Parathyroid adenoma (tissue), 2 donors: ENCODE measurements around the gene CLCN7.
A peak's percentile ranks its signal among the peaks of the same experiment; 100 is the strongest.
"Not testable (repeated sequence)": the region's sequence is repeated elsewhere in the genome, so short reads cannot be mapped to it uniquely, and the experiment has no call there.

Experiments used
- H2AFZ ChIP-seq: fragments of 300-600 bp; sonication (generic); one replicate; pipeline ENCODE4 v1.7.0; 2017; ENCODE audit warnings: antibody characterized with exemption, mild to moderate bottlenecking
- H3K27ac ChIP-seq: fragments of 300-600 bp; sonication (generic); one replicate; pipeline ENCODE4 v1.7.0; 2017
- H3K27me3 ChIP-seq: fragments of 300-600 bp; sonication (generic); one replicate; pipeline ENCODE4 v1.7.0; 2017; ENCODE audit warnings: low read length; ENCODE audit not compliant: control insufficient read depth, insufficient read depth
- H3K36me3 ChIP-seq: fragments of 300-600 bp; sonication (generic); one replicate; pipeline ENCODE4 v1.7.0; 2017; ENCODE audit warnings: low read length; ENCODE audit not compliant: control insufficient read depth, insufficient read depth
- H3K4me1 ChIP-seq: fragments of 300-600 bp; sonication (generic); one replicate; pipeline ENCODE4 v1.7.0; 2017; ENCODE audit warnings: control low read depth
- H3K4me2 ChIP-seq: fragments of 300-600 bp; sonication (generic); one replicate; pipeline ENCODE4 v1.7.0; 2017; ENCODE audit warnings: low read length
- H3K4me3 ChIP-seq: fragments of 300-600 bp; sonication (generic); one replicate; pipeline ENCODE4 v1.7.0; 2017; ENCODE audit warnings: low read depth, low read length
- H3K79me2 ChIP-seq: fragments of 300-600 bp; sonication (generic); one replicate; pipeline ENCODE4 v1.7.0; 2017; ENCODE audit warnings: control low read depth
- H3K9ac ChIP-seq: fragments of 300-600 bp; sonication (generic); one replicate; pipeline ENCODE4 v1.7.0; 2017; ENCODE audit warnings: mild to moderate bottlenecking
- H3K9me3 ChIP-seq: fragments of 300-600 bp; sonication (generic); one replicate; pipeline ENCODE4 v1.7.0; 2017; ENCODE audit warnings: low read length; ENCODE audit not compliant: control insufficient read depth
- CTCF ChIP-seq: fragments of 300-600 bp; sonication (generic); IDR thresholded peaks from one replicate; pipeline ENCODE4 v1.7.0; 2017; ENCODE audit warnings: antibody characterized with exemption, mild to moderate bottlenecking
- donor health status: primary hyperparathyroidism.

Gene CLCN7

DNA sequence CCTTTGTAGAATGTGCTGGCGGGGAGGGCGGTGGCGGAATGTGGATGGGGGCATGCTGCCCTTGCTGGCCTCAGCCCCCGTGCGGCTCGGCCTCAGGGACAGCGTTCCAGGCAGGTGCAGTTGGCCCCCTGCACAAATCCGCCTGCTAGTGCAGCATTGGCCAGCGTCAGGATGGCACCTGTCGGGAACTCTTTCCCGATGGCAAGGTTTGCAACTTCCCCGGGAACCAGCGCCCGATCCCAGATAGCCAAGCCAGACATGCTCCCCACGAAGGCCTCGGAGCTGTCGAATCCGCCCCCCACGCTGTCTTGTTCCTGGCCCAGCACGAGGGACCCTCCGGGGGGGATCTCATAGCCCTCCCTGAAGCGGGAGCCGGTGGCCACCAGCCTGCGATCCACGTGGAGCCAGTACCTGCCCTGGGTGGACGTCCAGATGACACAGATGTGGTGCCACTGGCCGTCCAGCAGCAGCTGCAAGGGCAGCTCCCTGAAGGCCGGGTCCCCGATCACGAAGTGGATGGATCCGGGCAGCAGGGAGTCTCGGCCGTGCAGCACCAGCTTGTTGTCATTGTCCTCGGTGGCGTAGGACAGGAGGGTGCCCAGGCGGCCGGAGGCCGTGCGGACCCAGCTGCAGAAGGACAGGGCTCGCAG lies 11.1 kb upstream of the CLCN7 start:
- Histone ChIP-seq H3K27me3 (no peaks in the 10 kb centered on the region), H3K4me1 (no peaks in the 10 kb centered on the region), H2AFZ (no peak overlapping the region), H3K9ac (no peak overlapping the region), H3K27ac (no peak overlapping the region), H3K36me3 (no peaks in the 10 kb centered on the region), H3K4me3 (no peak overlapping the region), H3K79me2 (no peaks in the 10 kb centered on the region), H3K9me3 (no peaks in the 10 kb centered on the region), H3K4me2 (no peak overlapping the region)
- TF ChIP-seq CTCF, result no peak

DNA sequence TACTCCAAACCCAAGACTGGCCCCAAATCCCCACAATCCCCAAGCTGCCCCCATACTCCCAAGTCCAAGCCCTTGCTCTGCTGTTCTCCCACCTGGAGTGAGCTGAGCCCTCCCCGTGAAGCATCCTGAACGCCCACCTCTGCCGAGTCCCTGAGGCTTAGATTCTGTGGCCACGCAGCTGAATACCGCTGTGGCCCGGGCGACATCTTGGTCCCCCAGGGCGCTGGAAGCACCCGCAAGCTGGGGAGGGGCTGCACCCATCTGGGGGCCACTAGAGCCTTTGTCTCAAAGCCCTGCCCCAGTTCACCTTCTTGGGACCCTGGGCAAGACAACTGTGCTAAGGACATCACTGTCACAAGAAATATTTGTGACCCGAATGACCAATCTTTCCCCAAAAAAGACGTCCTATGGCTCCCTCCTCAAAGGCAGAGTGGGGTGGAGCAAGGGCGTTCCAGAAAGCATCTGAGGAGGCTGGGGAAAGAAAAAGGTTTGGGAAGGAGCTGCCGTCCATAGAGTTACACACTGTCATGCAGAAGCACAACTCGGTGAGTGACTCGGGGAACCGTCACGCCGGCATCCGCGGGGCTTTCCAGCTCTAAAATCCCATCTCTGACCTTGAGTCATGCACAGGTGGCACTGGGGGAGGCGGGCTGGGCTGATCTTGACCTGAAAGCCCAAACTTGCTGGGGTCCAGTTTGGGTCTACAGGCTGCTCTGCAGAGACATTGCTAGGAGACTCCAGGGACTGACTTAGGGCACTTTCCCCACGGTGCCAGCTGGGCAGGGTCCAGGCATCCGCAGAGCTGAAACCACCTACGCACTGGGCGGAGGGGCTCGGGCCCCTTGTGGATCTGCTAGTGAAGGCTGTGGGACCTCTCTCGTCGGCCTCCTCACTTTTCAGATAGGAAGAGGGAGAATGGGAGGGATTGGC lies 7.3 kb upstream of the CLCN7 start:
- no peaks in the 10 kb centered on the region for H3K4me1 ChIP-seq
- no peak overlapping the region for H3K4me2 ChIP-seq
- H3K36me3 ChIP-seq, result no peaks in the 10 kb centered on the region
- H3K9ac ChIP-seq, result no peak overlapping the region
- H2AFZ ChIP-seq, result no peak overlapping the region
- no peak for TF ChIP-seq CTCF
- H3K4me3 ChIP-seq, result no peak overlapping the region
- H3K27me3 ChIP-seq, result no peaks in the 10 kb centered on the region
- H3K79me2 ChIP-seq, result no peaks in the 10 kb centered on the region
- no peaks in the 10 kb centered on the region for H3K9me3 ChIP-seq
- no peak overlapping the region for H3K27ac ChIP-seq

DNA sequence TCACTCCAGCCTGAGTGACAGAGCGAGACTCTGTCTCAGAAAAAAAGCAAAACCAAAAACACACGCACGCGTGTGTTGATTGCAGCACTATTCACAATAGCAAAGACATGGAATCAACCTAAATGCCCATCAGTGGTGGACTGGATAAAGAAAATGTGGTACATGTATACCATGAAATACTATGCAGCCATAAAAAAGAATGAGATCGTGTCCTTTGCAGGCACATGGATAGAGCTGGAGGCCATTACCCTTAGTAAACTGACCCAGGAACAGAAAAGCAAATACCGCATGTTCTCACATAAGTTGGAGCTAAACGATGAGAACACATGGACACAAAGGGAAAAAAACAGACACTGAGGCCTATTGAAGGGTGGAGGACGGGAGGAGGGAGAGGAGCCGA lies 4.1 kb upstream of the CLCN7 start:
- not testable (repeated sequence) for H2AFZ ChIP-seq, H3K4me2 ChIP-seq, H3K9me3 ChIP-seq, H3K4me3 ChIP-seq, H3K79me2 ChIP-seq, H3K27me3 ChIP-seq, H3K27ac ChIP-seq, H3K9ac ChIP-seq, H3K36me3 ChIP-seq, H3K4me1 ChIP-seq

DNA sequence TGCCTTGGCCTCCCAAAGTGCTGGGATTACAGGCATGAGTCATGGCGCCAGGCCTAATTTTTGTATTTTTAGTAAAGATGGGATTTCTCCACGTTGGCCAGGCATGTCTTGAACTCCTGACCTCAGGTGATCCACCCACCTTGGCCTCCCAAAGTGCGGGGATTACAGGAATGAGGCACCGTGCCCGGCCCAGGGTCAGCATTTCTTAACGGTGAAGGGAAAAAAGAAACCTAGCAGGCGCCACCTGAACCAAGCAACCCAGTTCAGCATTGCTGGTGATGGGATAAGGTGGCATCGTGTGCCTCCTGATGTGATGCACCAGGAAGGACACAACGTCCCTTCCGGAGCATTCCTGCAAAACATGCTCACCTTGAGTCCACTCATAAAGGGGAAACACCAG lies 2.2 kb upstream of the CLCN7 start:
- H3K4me2 ChIP-seq, result no peak overlapping the region
- no peak overlapping the region for H3K4me3 ChIP-seq
- H3K9ac ChIP-seq, result no peak overlapping the region
- H3K27ac ChIP-seq, result no peak overlapping the region
- TF ChIP-seq CTCF, result no peak
- H2AFZ ChIP-seq, result no peak overlapping the region
- no peaks in the 10 kb centered on the region for H3K9me3 ChIP-seq
- H3K36me3 ChIP-seq, result no peaks in the 10 kb centered on the region
- H3K79me2 ChIP-seq, result peaks cover 17% of the 10 kb centered on the region
- peaks cover 4% of the 10 kb centered on the region for H3K4me1 ChIP-seq
- H3K27me3 ChIP-seq, result no peaks in the 10 kb centered on the region

DNA sequence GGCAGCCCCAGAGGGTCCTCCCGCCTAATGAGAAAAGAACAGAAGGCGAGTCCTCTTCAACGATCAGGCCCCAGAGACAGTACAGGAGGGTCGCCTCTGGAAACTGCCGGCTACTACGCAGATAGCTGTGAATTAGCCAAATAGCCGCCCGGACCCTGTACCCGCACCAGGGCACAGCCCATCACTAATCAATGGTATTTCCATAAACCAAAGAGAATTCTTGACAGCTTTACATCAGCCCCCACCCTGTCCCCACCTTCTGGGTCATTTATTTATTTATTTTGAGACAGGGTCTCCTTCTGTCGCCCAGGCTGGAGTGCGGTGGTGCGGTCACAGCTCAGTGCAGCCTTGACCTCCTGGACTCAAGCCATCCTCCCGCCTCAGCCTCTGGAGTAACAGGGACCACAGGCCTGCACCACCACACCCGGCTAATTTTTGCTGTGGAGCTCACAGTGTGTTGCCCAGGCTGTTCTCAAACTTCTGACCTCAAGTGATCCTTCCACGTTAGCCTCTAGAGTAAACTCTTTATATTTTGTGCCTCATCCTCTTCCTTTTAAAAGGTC lies 805 bp upstream of the CLCN7 start:
- Histone ChIP-seq H3K9ac (peak overlapping the region; percentile 91), H3K27ac (peak overlapping the region; percentile 63)
- TF ChIP-seq CTCF, result no peak

More for the DNA sequence above, 805 bp upstream of the CLCN7 start:
- peak overlapping the region; percentile 96 for H3K4me3 ChIP-seq
- peak overlapping the region; percentile 99 for H3K4me2 ChIP-seq
- no peaks in the 10 kb centered on the region for H3K9me3 ChIP-seq
- no peaks in the 10 kb centered on the region for H3K36me3 ChIP-seq
- peaks cover 17% of the 10 kb centered on the region for H3K79me2 ChIP-seq
- H3K4me1 ChIP-seq, result peaks cover 4% of the 10 kb centered on the region
- H3K27me3 ChIP-seq, result no peaks in the 10 kb centered on the region
- peak overlapping the region; percentile 90 for H2AFZ ChIP-seq
